ENCODE results near the gene FBXL5. TPM values are rescaled to one million over a fixed set of nuclear protein-coding genes. Genes with fewer than 3 reads are reported as not detected.

Gene FBXL5
- total and polyA plus RNA-seq, 9 of the 15 experiments (the other 6 are each of a cell fraction or from before 2014, with no cell fraction given) = 6.0 to 35.2 (median 22.1) TPM

DNA sequence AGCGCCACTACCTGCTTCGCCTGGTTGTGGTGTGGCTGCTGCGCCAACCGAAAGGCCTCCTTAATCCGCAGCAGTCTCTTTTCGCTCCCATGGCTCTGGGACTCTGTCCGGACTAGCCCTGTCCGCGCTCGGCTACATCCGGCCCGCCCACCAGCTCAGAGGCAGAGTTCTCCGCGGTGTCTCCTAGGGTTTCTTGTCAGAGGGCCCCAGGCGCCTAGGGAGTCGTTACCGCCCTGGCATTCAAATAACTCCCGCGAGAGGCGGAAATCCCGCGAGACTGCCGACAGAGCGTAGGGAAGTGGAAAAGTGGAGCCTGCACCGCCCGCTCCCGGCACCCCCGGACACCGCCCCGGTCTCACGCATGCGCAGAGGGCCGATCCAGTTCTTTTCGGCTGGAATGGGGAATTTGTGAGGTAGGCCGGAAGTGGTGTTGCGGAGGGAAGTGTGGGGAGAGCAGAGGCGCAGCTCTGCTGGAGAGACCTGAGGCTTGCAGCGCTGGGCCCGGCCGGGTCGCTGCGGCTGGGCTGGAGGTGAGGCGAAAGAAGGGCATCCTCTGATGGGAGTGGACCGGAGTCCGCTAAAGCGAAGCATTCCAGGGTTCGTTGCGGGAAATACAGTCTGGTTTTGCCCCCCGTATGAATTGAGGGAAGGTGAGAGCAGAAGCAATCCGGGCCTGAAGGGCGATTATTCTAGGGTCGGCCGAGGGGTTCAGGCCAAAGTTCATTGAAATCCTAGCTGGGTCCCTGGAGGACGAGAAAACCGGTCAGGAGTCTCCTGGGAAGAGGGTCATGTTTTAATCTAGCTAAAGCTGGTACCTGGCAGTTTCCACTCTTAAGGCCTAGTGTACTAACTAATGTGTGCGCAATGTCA lies 26.4 kb upstream of the FBXL5 start, which contains the start of gene FAM200B (continued):
- TF ChIP-seq, protein P1, sequence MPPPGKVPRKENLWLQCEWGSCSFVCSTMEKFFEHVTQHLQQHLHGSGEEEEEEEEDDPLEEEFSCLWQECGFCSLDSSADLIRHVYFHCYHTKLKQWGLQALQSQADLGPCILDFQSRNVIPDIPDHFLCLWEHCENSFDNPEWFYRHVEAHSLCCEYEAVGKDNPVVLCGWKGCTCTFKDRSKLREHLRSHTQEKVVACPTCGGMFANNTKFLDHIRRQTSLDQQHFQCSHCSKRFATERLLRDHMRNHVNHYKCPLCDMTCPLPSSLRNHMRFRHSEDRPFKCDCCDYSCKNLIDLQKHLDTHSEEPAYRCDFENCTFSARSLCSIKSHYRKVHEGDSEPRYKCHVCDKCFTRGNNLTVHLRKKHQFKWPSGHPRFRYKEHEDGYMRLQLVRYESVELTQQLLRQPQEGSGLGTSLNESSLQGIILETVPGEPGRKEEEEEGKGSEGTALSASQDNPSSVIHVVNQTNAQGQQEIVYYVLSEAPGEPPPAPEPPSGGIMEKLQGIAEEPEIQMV (tag; conservative IDR thresholded peaks at IDR 0.05; ENCODE audit: low read depth) = no peak
- TF ChIP-seq FUS (optimal IDR thresholded peaks at IDR 0.05; ENCODE audit: low read depth, low read length) (no peak), IFI16 (CRISPR knock-in tag; IDR thresholded peaks at IDR 0.05) (no peak), SRSF7 (optimal IDR thresholded peaks at IDR 0.05; ENCODE audit: low read depth, low read length) (no peak), ZNF780A (CRISPR knock-in tag; IDR thresholded peaks at IDR 0.05) (no peak), HDAC3 (IDR thresholded peaks at IDR 0.05; ENCODE audit: borderline replicate concordance, partially characterized antibody) (peak; percentile 83), SMAD2 (IDR thresholded peaks at IDR 0.05; ENCODE audit: low read depth, low read length) (no peak), KAT2B (IDR thresholded peaks at IDR 0.05; ENCODE audit: low read depth, low read length) (no peak), RHOXF2B (CRISPR knock-in tag; conservative IDR thresholded peaks at IDR 0.05) (no peak), RBBP5 (IDR thresholded peaks at IDR 0.05; ENCODE audit: borderline replicate concordance, insufficient read depth, low read length, poor library complexity, severe bottlenecking) (peak; percentile 89), COPS2 (conservative IDR thresholded peaks at IDR 0.05) (no peak), ZNF174 (CRISPR knock-in tag; IDR thresholded peaks at IDR 0.05) (no peak), RBM14 (IDR thresholded peaks at IDR 0.05; ENCODE audit: borderline replicate concordance, insufficient read depth, low read depth, low read length) (no peak)
- TF ChIP-seq, protein P2, sequence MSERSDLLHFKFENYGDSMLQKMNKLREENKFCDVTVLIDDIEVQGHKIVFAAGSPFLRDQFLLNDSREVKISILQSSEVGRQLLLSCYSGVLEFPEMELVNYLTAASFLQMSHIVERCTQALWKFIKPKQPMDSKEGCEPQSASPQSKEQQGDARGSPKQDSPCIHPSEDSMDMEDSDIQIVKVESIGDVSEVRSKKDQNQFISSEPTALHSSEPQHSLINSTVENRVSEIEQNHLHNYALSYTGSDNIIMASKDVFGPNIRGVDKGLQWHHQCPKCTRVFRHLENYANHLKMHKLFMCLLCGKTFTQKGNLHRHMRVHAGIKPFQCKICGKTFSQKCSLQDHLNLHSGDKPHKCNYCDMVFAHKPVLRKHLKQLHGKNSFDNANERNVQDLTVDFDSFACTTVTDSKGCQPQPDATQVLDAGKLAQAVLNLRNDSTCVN (CRISPR knock-in tag; IDR thresholded peaks at IDR 0.05) = no peak
- TF ChIP-seq, protein P3, sequence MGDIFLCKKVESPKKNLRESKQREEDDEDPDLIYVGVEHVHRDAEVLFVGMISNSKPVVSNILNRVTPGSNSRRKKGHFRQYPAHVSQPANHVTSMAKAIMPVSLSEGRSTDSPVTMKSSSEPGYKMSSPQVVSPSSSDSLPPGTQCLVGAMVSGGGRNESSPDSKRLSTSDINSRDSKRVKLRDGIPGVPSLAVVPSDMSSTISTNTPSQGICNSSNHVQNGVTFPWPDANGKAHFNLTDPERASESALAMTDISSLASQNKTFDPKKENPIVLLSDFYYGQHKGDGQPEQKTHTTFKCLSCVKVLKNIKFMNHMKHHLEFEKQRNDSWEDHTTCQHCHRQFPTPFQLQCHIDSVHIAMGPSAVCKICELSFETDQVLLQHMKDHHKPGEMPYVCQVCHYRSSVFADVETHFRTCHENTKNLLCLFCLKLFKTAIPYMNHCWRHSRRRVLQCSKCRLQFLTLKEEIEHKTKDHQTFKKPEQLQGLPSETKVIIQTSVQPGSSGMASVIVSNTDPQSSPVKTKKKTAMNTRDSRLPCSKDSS (IDR thresholded peaks at IDR 0.05; ENCODE audit: low read depth, partially characterized antibody) = no peak
